ENCODE measurements around the gene PNPO. TPM values are rescaled to one million over a fixed set of nuclear protein-coding genes. Genes with fewer than 3 reads are reported as not detected.

Gene PNPO
- total RNA-seq, 1 experiment from 2014 or later = 88.0 TPM

GRCh38 chr17:47956791-47957590 is 15.6 kb downstream of the PNPO start:
- TSS peak; percentile 42 for BruUV-seq (replicated peaks)
- intact Hi-C loops (cut with micrococcal nuclease; ENCODE audit: unreplicated experiment) = no loop called here
- peaks cover 88% of the 10 kb centered on the region for H3K4me1 Mint-ChIP-seq (ENCODE audit: low read depth, unreplicated experiment)
- H3K27ac Mint-ChIP-seq (ENCODE audit: unreplicated experiment) = peak overlapping the region; percentile 69
- peak overlapping the region; percentile 76 for H3K4me3 Mint-ChIP-seq (ENCODE audit: low read depth, unreplicated experiment)
- CTCF ChIA-PET = interaction anchor here (0.6 to 2.2 kb wide), 10 partner anchors 8 to 68 kb away, joined by 4 to 33 read pairs (median 10); partner anchors contain the start of genes CDK5RAP3 and PNPO
- DNase-seq = no peak
- H3K27me3 Mint-ChIP-seq (ENCODE audit: unreplicated experiment) = no peaks in the 10 kb centered on the region
- H3K36me3 Mint-ChIP-seq (ENCODE audit: insufficient read depth, unreplicated experiment) = peaks cover 60% of the 10 kb centered on the region
- peaks cover 3% of the 10 kb centered on the region for H3K9me3 Mint-ChIP-seq (ENCODE audit: low read depth, unreplicated experiment)
- no peak for TF ChIP-seq CTCF (IDR thresholded peaks at IDR 0.05; ENCODE audit: unreplicated experiment)

DNA sequence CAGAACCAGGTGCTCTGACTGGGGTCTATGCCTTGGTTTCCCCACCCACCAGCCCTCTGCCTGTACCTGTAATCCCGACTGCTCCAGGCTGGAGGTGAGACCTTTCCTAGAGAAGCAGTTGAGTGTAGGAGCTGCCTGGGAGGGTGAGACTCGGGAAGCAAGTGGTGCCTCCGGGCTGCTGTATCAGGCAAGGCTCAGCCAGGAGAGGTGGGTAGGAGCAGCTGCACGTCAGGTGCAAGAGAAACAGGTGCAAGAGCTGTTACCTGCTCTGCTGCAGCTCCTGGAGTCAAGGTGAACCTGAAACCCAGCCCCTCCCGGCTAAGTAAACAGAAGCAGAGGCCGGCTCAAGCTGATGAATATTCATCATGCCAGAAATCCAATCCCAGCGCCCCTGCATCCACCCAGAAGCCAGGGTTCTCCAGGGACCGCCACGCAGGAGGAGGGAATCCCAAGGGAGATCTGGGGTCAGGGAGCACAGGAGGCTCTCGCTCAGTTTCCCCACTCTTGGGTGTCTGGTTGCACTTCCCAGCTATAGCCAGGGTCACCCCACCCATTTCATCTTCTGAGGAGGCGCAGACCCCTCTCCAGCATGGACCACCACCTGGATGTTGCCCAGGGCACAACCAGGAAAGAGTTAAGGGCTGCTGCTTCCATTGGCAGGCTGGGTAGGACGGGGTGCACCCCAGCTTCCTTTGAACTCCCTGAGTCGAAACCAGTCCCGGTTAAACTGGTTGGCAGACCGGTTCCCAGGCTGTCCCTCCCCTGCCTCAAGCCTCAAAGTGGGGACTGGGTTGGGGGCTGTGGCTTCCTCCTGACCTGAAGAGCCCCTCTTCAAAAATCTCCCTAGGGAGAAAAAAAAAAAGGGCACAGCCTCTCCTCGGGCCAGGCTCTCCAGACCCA is 16.5 kb downstream of the PNPO start, which contains the start of gene PRR15L:
PRR15L (minus strand) TSS at position 293 of the 900 bp plus-strand sequence. CDS start 4,649 bp downstream, outside the sequence.
- Mint-ChIP-seq H3K36me3 (ENCODE audit: insufficient read depth, unreplicated experiment) (peaks cover 51% of the 10 kb centered on the region), H3K27ac (ENCODE audit: unreplicated experiment) (peak within 1 kb of the TSS; percentile 69), H3K4me1 (ENCODE audit: low read depth, unreplicated experiment) (peaks cover 81% of the 10 kb centered on the region), H3K4me3 (ENCODE audit: low read depth, unreplicated experiment) (peak within 1 kb of the TSS; percentile 76), H3K27me3 (ENCODE audit: unreplicated experiment) (no peaks in the 10 kb centered on the region), H3K9me3 (ENCODE audit: low read depth, unreplicated experiment) (peaks cover 3% of the 10 kb centered on the region)
- intact Hi-C loops (cut with micrococcal nuclease; ENCODE audit: unreplicated experiment) = no loop called here
- peak; percentile 87 for DNase-seq
- TF ChIP-seq CTCF (IDR thresholded peaks at IDR 0.05; ENCODE audit: unreplicated experiment) = no peak
- BruUV-seq (replicated peaks) = no TSS peak
- CTCF ChIA-PET = interaction anchor here (0.6 to 2.2 kb wide), 13 partner anchors 9 to 950 kb away, joined by 3 to 33 read pairs (median 7); partner anchors contain the start of genes CDK5RAP3 and PNPO

- CTCF ChIA-PET = interaction anchor here (0.7 to 3.4 kb wide), 6 partner anchors 10 to 89 kb away, joined by 3 to 25 read pairs (median 6); partner anchors contain the start of genes CDK5RAP3 and PNPO
- no peak for TF ChIP-seq CTCF (IDR thresholded peaks at IDR 0.05; ENCODE audit: unreplicated experiment)
- H3K9me3 Mint-ChIP-seq (ENCODE audit: low read depth, unreplicated experiment) = peaks cover 3% of the 10 kb centered on the region
- BruUV-seq (replicated peaks) = no TSS peak
- H3K27me3 Mint-ChIP-seq (ENCODE audit: unreplicated experiment) = no peaks in the 10 kb centered on the region
- no peak overlapping the region for H3K4me3 Mint-ChIP-seq (ENCODE audit: low read depth, unreplicated experiment)
- H3K4me1 Mint-ChIP-seq (ENCODE audit: low read depth, unreplicated experiment) = peaks cover 59% of the 10 kb centered on the region
- H3K27ac Mint-ChIP-seq (ENCODE audit: unreplicated experiment) = no peak overlapping the region
- intact Hi-C loops (cut with micrococcal nuclease; ENCODE audit: unreplicated experiment) = no loop called here
- H3K36me3 Mint-ChIP-seq (ENCODE audit: insufficient read depth, unreplicated experiment) = peaks cover 39% of the 10 kb centered on the region
- DNase-seq = no peak
These were observed 18.7 kb downstream of the PNPO start for GRCh38 chr17:47959825-47960655.
